ENCODE results near the gene CDC5L.
"Not testable (repeated sequence)": the region's sequence is repeated elsewhere in the genome, so short reads cannot be mapped to it uniquely, and the experiment has no call there.

CDC5L gene

GRCh38 chr6:44387346-44388134, at the start of gene CDC5L:
Gene CDC5L (plus strand): TSS chr6:44387706. CDS start chr6:44387824, 118 bp downstream.
- peaks cover 12% of the 10 kb centered on the region for H3K36me3 Mint-ChIP-seq
- peaks cover 47% of the 10 kb centered on the region for H3K4me1 Mint-ChIP-seq (ENCODE audit: low read depth)
- peak within 1 kb of the TSS; percentile 99 for H3K4me3 Mint-ChIP-seq
- H3K27me3 Mint-ChIP-seq: no peaks in the 10 kb centered on the region
- H3K9me3 Mint-ChIP-seq (ENCODE audit: low read depth): no peaks in the 10 kb centered on the region
- H3K27ac Mint-ChIP-seq: peak within 1 kb of the TSS; percentile 99

GRCh38 chr6:44338228-44339122, 49.0 kb upstream of the CDC5L start:
- Mint-ChIP-seq H3K27ac (no peak overlapping the region), H3K27me3 (peaks cover 12% of the 10 kb centered on the region), H3K4me1 (ENCODE audit: low read depth) (no peaks in the 10 kb centered on the region), H3K4me3 (no peak overlapping the region), H3K36me3 (no peaks in the 10 kb centered on the region), H3K9me3 (ENCODE audit: low read depth) (no peaks in the 10 kb centered on the region)

GRCh38 chr6:44339301-44339700, 48.2 kb upstream of the CDC5L start:
- no peak overlapping the region for H3K27ac Mint-ChIP-seq
- no peaks in the 10 kb centered on the region for H3K9me3 Mint-ChIP-seq (ENCODE audit: low read depth)
- H3K4me3 Mint-ChIP-seq: no peak overlapping the region
- peaks cover 12% of the 10 kb centered on the region for H3K27me3 Mint-ChIP-seq
- no peaks in the 10 kb centered on the region for H3K36me3 Mint-ChIP-seq
- H3K4me1 Mint-ChIP-seq (ENCODE audit: low read depth): no peaks in the 10 kb centered on the region

GRCh38 chr6:44339763-44340625, 47.5 kb upstream of the CDC5L start:
- no peaks in the 10 kb centered on the region for H3K36me3 Mint-ChIP-seq
- no peaks in the 10 kb centered on the region for H3K9me3 Mint-ChIP-seq (ENCODE audit: low read depth)
- H3K27ac Mint-ChIP-seq: no peak overlapping the region
- no peak overlapping the region for H3K4me3 Mint-ChIP-seq
- peaks cover 18% of the 10 kb centered on the region for H3K27me3 Mint-ChIP-seq
- H3K4me1 Mint-ChIP-seq (ENCODE audit: low read depth): no peaks in the 10 kb centered on the region

- H3K9me3 Mint-ChIP-seq (ENCODE audit: low read depth): no peaks in the 10 kb centered on the region
- H3K27me3 Mint-ChIP-seq: peaks cover 18% of the 10 kb centered on the region
- H3K4me1 Mint-ChIP-seq (ENCODE audit: low read depth): no peaks in the 10 kb centered on the region
- no peak overlapping the region for H3K27ac Mint-ChIP-seq
- no peaks in the 10 kb centered on the region for H3K36me3 Mint-ChIP-seq
- H3K4me3 Mint-ChIP-seq: no peak overlapping the region
These were observed 46.2 kb upstream of the CDC5L start for GRCh38 chr6:44341095-44341890.

GRCh38 chr6:44342052-44342451, 45.5 kb upstream of the CDC5L start:
- Mint-ChIP-seq H3K4me1 (ENCODE audit: low read depth) (no peaks in the 10 kb centered on the region), H3K27ac (no peak overlapping the region), H3K36me3 (no peaks in the 10 kb centered on the region), H3K4me3 (no peak overlapping the region), H3K9me3 (ENCODE audit: low read depth) (no peaks in the 10 kb centered on the region), H3K27me3 (peaks cover 18% of the 10 kb centered on the region)

GRCh38 chr6:44342489-44342888, 45.0 kb upstream of the CDC5L start, which contains the start of gene SPATS1:
Gene SPATS1 (plus strand): TSS chr6:44342650. CDS start chr6:44343096, 446 bp downstream.
- H3K27me3 Mint-ChIP-seq: peaks cover 18% of the 10 kb centered on the region
- H3K4me3 Mint-ChIP-seq: no peak within 1 kb of the TSS
- H3K4me1 Mint-ChIP-seq (ENCODE audit: low read depth): no peaks in the 10 kb centered on the region
- H3K36me3 Mint-ChIP-seq: no peaks in the 10 kb centered on the region
- H3K27ac Mint-ChIP-seq: no peak within 1 kb of the TSS
- H3K9me3 Mint-ChIP-seq (ENCODE audit: low read depth): no peaks in the 10 kb centered on the region

GRCh38 chr6:44346818-44347217, 40.7 kb upstream of the CDC5L start:
- not testable (repeated sequence) for H3K9me3 Mint-ChIP-seq (ENCODE audit: low read depth); H3K4me3 Mint-ChIP-seq; H3K27ac Mint-ChIP-seq; H3K36me3 Mint-ChIP-seq; H3K4me1 Mint-ChIP-seq (ENCODE audit: low read depth)
- H3K27me3 Mint-ChIP-seq: peaks cover 13% of the 10 kb centered on the region

- H3K36me3 Mint-ChIP-seq: no peaks in the 10 kb centered on the region
- H3K27ac Mint-ChIP-seq: no peak overlapping the region
- H3K27me3 Mint-ChIP-seq: no peaks in the 10 kb centered on the region
- H3K4me3 Mint-ChIP-seq: no peak overlapping the region
- H3K4me1 Mint-ChIP-seq (ENCODE audit: low read depth): no peaks in the 10 kb centered on the region
- H3K9me3 Mint-ChIP-seq (ENCODE audit: low read depth): no peaks in the 10 kb centered on the region
These were observed 37.4 kb upstream of the CDC5L start for GRCh38 chr6:44349904-44350649.

GRCh38 chr6:44350650-44350994, 36.9 kb upstream of the CDC5L start:
- H3K27me3 Mint-ChIP-seq; H3K9me3 Mint-ChIP-seq (ENCODE audit: low read depth); H3K36me3 Mint-ChIP-seq; H3K27ac Mint-ChIP-seq; H3K4me1 Mint-ChIP-seq (ENCODE audit: low read depth); H3K4me3 Mint-ChIP-seq: not testable (repeated sequence)

- Mint-ChIP-seq H3K36me3 (no peaks in the 10 kb centered on the region), H3K4me1 (ENCODE audit: low read depth) (no peaks in the 10 kb centered on the region), H3K9me3 (ENCODE audit: low read depth) (no peaks in the 10 kb centered on the region), H3K4me3 (no peak overlapping the region), H3K27ac (no peak overlapping the region), H3K27me3 (peaks cover 3% of the 10 kb centered on the region)
These were observed 35.2 kb upstream of the CDC5L start for GRCh38 chr6:44352259-44352658.

- no peaks in the 10 kb centered on the region for H3K36me3 Mint-ChIP-seq
- H3K9me3 Mint-ChIP-seq (ENCODE audit: low read depth): no peaks in the 10 kb centered on the region
- no peak overlapping the region for H3K4me3 Mint-ChIP-seq
- H3K27ac Mint-ChIP-seq: no peak overlapping the region
- no peaks in the 10 kb centered on the region for H3K4me1 Mint-ChIP-seq (ENCODE audit: low read depth)
- peaks cover 3% of the 10 kb centered on the region for H3K27me3 Mint-ChIP-seq
These were observed 34.2 kb upstream of the CDC5L start for GRCh38 chr6:44353336-44353735.

- Mint-ChIP-seq H3K36me3 (no peaks in the 10 kb centered on the region), H3K27me3 (peaks cover 3% of the 10 kb centered on the region), H3K4me1 (ENCODE audit: low read depth) (no peaks in the 10 kb centered on the region), H3K4me3 (no peak overlapping the region), H3K27ac (no peak overlapping the region), H3K9me3 (ENCODE audit: low read depth) (no peaks in the 10 kb centered on the region)
These were observed 31.9 kb upstream of the CDC5L start for GRCh38 chr6:44355640-44356039.

Data from activated naive CD8-positive, alpha-beta T cell (primary cell).